ENCODE results near the gene EEF1G. TPM values are rescaled to one million over a fixed set of nuclear protein-coding genes. Genes with fewer than 3 reads are reported as not detected.

The EEF1G gene
- total RNA-seq = 2,078 and 2,099 TPM in 2 replicates

GRCh38 chr11:62573592-62574362 is at the start of gene EEF1G:
EEF1G (minus strand) TSS chr11:62573891; CDS start chr11:62573842, 49 bp downstream.

DNA sequence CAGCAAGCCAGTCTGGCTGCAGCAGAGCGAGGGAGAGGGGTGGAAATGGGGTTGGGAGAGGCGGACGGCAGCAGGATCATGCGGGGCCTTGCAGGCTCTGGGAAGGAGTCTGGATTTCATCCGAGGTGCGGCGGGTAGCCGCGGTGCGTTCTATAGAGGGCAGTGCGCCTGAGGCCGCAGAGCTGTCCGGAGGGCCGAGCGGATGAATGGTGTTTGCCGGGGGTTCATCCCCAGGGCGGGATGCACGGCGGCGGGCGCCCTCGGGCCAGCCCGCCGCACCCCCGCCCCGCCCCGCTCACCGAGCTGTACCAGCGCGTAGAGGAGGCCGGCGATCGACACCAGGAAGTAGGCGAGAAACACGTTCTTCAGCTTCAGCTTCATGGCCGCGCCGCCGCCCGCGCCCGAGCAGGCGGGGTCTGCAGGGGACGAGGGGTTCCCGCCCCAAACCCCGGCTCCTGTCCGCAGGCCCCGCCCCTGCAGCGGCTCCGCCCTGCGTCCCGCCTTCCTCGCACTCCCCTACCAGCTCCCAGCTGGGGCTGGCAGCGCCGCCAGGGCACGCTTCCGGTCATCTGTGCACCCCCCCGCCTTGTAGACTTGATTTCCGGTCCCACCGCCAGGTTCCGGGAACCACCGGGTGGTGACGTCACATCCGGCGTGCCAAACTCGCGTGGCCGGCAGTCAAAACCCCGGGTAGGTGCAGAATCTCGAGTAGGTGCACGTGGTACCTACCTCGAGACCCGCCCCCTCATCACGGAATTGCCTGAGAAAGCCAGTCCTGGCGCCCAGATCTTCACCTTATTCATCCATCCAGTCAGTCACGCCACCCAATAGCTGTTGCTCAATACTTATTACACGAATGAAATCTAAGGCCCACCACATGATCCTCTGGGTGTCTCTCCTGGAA is 48.1 kb upstream of the EEF1G start, which contains the start of gene B3GAT3:
Gene B3GAT3 (minus strand): TSS at position 420 of the 904 bp plus-strand sequence. CDS start 39 bp downstream, at position 381.

DNA sequence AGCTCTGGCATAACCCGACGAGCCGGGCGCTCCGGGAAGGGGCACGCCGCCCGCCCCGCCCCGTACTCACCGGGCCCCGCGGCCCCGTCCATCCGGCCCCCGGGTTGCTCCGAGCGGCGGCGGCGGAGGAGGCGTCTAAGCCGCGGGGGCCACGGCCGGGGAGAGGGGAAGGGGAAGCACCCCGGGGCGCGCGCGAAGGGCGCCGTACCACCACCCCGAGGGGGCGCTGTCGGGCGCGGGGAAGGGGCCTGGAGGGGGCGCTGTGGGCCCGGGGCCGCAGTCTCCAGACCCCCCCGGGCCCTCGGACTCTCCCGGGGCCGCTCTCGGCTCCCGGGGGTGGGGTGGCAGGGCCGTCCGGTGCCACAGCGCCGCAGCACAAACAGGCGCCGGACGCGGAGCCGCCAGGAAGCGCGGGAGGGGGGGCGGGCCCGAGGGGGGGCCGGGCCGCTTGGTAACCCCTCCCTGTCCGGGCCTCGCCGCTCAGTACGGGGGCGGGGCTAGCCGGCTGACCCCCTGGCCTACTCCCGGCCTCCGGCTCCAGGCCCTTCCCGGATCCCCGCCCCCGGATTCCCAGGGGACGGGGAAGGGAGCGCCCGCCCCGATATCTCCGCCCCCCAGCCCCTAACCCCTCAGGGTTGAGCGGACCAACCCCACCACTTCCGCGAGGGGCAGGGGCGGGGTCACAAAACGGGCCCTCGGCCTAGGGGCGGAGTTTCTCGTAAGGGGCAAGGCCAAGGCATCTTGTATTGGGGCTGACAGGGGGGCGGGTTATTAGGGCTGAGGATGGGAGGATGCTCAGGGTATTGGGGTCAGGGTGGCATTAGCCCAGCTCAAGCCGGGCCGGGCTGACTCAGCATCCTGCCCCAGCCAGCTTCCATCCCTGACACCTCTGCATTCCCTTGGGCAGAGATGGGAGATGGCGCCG is 38.9 kb upstream of the EEF1G start, which contains the start of the genes EML3 and ROM1:
Gene EML3 (minus strand): TSS at position 410 of the 925 bp plus-strand sequence. CDS start 318 bp downstream, at position 92.
Gene ROM1 (plus strand): TSS at position 892 of the 925 bp plus-strand sequence. CDS start 25 bp downstream, at position 917.

GRCh38 chr11:62601372-62602140 is 27.9 kb upstream of the EEF1G start, which contains the start of gene MTA2:
MTA2 (minus strand) TSS chr11:62601865; CDS start chr11:62601450, 415 bp downstream.

GRCh38 chr11:62591448-62592145 is 17.9 kb upstream of the EEF1G start, which contains the start of gene TUT1:
TUT1 (minus strand) TSS chr11:62591523; CDS start chr11:62591485, 38 bp downstream.

GRCh38 chr11:62546244-62546928 is 27.3 kb downstream of the EEF1G start, which contains the start of gene AHNAK:
AHNAK (minus strand) TSS chr11:62546806; CDS start chr11:62536098, 10,708 bp downstream.

Other genes with a start within 250 kb of the EEF1G start
- gene ASRGL1, start 236.4 kb downstream of the EEF1G start, total RNA-seq = 0.16 TPM in 1 of 2 replicates, not detected in the other
- gene SCGB1A1, start 154.9 kb downstream of the EEF1G start, total RNA-seq = not detected in 2 replicates
- 394 and 434 TPM in 2 replicates for gene AHNAK, start 27.1 kb downstream of the EEF1G start, total RNA-seq
- 6.9 and 12.0 TPM in 2 replicates for gene TUT1, start 17.6 kb upstream of the EEF1G start, total RNA-seq
- 72.6 and 86.1 TPM in 2 replicates for gene MTA2, start 28.0 kb upstream of the EEF1G start, total RNA-seq
- 25.8 and 43.1 TPM in 2 replicates for gene EML3, start 38.9 kb upstream of the EEF1G start, total RNA-seq
- 9.2 and 24.7 TPM in 2 replicates for gene ROM1, start 39.4 kb upstream of the EEF1G start, total RNA-seq
- gene B3GAT3, start 48.1 kb upstream of the EEF1G start, total RNA-seq = 24.9 and 44.4 TPM in 2 replicates
- gene GANAB, start 72.7 kb upstream of the EEF1G start, total RNA-seq = 314 and 339 TPM in 2 replicates
- gene INTS5, start 79.4 kb upstream of the EEF1G start, total RNA-seq = 27.1 and 27.7 TPM in 2 replicates
- gene C11orf98, start 91.3 kb upstream of the EEF1G start, total RNA-seq = 57.8 and 68.1 TPM in 2 replicates
- gene CSKMT, start 91.4 kb upstream of the EEF1G start, total RNA-seq = 1.4 and 7.5 TPM in 2 replicates
- gene UQCC3, start 97.8 kb upstream of the EEF1G start, total RNA-seq = 6.0 and 8.3 TPM in 2 replicates
- gene LBHD1, start 98.4 kb upstream of the EEF1G start, total RNA-seq = 1.1 and 5.2 TPM in 2 replicates
- gene UBXN1, start 105.2 kb upstream of the EEF1G start, total RNA-seq = 71.9 and 88.5 TPM in 2 replicates
- gene LRRN4CL, start 115.6 kb upstream of the EEF1G start, total RNA-seq = 0.72 and 1.5 TPM in 2 replicates
- 29.8 and 44.4 TPM in 2 replicates for gene BSCL2, start 133.5 kb upstream of the EEF1G start, total RNA-seq
- not detected in 2 replicates for gene GNG3, start 133.8 kb upstream of the EEF1G start, total RNA-seq
- gene HNRNPUL2, start 153.6 kb upstream of the EEF1G start, total RNA-seq = 4.9 and 20.2 TPM in 2 replicates
- gene TTC9C, start 154.6 kb upstream of the EEF1G start, total RNA-seq = 15.7 and 16.1 TPM in 2 replicates
- 6.5 and 7.6 TPM in 2 replicates for gene ZBTB3, start 180.3 kb upstream of the EEF1G start, total RNA-seq
- 61.4 and 68.5 TPM in 2 replicates for gene POLR2G, start 187.7 kb upstream of the EEF1G start, total RNA-seq
- gene TAF6L, start 197.5 kb upstream of the EEF1G start, total RNA-seq = 10.7 and 11.7 TPM in 2 replicates
- gene TMEM179B, start 213.5 kb upstream of the EEF1G start, total RNA-seq = 77.8 and 83.1 TPM in 2 replicates
- gene TMEM223, start 218.1 kb upstream of the EEF1G start, total RNA-seq = 18.6 and 31.2 TPM in 2 replicates
- 19.3 and 20.2 TPM in 2 replicates for gene NXF1, start 231.5 kb upstream of the EEF1G start, total RNA-seq

Measured in cardiac atrium fibroblast (primary cell).